ENCODE data around the gene SSPN.
"Not testable (repeated sequence)": the region's sequence is repeated elsewhere in the genome, so short reads cannot be mapped to it uniquely, and the experiment has no call there.

SSPN gene

DNA sequence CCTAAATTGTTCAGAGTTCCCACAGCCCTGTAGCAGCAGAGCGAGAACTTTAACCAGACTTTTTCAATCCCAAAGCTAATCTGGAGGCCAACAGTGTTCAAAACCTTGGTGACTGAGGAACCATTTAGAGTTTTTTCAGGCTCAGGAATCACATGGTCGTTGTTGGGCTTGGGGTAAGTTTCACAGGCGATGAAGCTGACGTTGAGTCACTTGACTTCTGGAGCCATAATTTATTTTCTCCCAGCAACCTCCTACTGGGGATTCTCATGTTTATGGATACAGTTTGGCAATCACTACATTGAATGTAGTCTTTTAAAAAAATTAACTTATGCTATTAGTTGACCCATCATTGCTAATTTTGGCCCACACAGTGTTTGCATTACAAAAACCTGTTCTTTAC lies 34.5 kb downstream of the SSPN start:
- DNase-seq (ENCODE audit: low spot score): no peak

- no peak for DNase-seq (ENCODE audit: low spot score)
These were observed 36.1 kb downstream of the SSPN start for GRCh38 chr12:26231470-26231869.

DNA sequence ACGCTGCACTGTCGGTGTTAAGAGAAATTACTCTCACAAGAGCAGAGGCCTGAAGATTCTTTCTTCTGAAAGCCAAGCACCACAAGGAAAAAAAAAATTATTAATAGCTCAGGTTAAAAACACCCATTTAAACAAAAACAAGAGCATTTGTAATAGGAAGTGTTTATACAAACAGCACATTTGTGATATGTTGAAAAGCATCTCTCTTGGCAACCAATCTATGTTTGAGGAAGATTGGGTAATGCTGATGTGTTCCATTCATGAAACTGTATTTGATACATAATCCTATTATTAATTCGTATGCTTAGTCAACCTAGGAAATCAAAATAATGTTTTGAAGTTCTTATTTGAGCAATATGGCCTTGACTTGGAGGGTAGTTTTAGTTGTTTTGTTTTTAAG lies 36.5 kb downstream of the SSPN start:
- DNase-seq (ENCODE audit: low spot score): no peak

DNA sequence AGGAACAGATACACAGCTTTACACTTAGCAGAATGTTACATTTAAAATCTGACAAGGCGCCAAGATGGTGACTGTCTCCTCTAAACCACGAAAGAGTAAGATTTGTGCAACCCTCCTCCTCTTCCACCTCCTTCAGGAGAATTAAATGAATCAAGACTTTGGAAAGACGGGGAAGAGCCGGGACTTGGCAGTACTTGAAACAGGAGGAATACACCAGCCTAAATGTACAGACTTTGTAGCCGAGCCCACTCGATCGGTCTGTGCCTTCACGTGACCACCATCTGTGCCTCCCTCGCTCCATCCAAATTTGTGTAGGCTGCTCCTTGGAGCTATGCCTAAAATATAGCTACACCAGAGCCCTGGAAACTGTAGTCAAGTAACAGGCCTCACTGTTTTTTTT lies 38.3 kb downstream of the SSPN start:
- DNase-seq (ENCODE audit: low spot score): no peak

GRCh38 chr12:26235465-26235864 lies 40.1 kb downstream of the SSPN start:
- DNase-seq (ENCODE audit: low spot score): not testable (repeated sequence)

- no peak for DNase-seq (ENCODE audit: low spot score)
These were observed 43.2 kb downstream of the SSPN start for GRCh38 chr12:26238341-26239121.

DNA sequence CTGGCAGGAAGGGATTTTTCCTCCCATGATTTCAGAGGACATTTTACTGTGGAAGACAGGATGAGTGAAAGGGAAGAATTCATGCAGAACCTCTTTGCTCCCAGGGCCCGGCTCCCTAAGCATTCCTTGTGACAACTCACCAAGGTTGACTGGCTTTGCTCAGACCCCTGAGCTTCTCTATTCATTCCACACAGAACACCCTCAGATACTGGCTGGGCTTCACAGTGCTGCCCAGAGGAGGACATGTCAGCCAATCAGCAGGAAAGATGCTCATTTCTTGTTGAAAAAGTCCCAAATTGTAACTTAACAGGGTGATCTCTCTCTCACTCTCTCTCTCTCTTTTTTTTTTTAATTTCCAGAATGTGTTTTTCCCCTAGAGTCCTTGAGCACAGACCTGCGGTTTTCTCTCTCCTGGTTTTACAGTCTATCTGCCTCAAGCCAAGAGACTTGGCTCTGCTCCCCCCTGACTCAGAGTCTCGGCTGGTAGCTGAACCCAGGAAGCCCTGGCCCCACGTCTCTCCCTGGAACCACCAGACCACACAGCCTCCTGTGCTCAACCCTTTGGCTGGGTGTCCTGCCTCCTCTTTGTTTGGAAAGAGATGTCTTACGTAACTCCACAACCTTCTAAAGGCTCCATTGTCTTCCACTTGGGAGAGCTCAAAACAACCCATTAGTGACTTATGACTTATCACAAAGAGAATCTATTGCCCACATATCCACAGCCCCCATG lies 43.9 kb downstream of the SSPN start:
- DNase-seq (ENCODE audit: low spot score): no peak

- no peak for DNase-seq (ENCODE audit: low spot score)
These were observed 44.8 kb downstream of the SSPN start for GRCh38 chr12:26239852-26240815.

- no peak for DNase-seq (ENCODE audit: low spot score)
These were observed 45.7 kb downstream of the SSPN start for GRCh38 chr12:26241080-26241479.

DNA sequence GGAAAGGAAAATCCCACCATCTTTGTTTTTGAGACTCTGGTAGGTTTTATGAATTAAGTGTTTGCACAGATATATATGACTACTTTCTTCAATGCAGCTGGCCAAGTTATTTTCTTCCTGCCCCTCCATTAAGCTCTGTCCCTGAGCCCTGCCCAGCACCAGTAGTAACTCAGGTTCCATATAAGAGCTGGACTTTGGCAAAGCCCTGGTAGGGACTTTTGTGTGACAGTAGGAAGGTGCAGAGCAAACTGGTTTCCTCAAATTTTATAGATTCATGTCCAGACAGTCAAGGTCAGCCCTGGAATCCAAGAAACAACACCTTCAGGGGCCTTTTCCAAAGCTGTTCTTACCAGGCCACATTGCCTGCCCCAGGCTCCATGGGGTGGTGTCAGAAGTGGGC lies 47.3 kb downstream of the SSPN start:
- DNase-seq (ENCODE audit: low spot score): no peak

DNA sequence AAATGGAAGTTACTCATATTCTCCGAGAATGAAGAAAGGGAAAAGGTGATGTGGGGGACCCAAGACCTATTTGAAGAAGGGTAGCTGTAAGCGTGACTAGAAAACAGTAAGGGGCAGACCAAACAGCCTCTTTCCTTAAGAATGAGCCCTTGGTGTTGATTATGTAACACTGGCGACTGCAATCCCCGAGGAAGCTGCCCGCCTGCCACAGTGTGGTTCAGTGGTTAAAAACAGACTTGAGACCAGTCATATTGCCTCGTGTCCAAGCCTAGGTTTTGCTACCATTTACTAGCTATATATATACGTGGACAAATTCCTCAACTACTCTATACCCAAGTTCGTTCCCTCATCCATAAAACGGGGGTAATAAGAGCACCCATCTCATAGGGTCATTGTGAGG lies 49.1 kb downstream of the SSPN start:
- no peak for DNase-seq (ENCODE audit: low spot score)

- no peak for DNase-seq (ENCODE audit: low spot score)
These were observed 50.0 kb downstream of the SSPN start for GRCh38 chr12:26245175-26245942.

- DNase-seq (ENCODE audit: low spot score): no peak
These were observed 51.3 kb downstream of the SSPN start for GRCh38 chr12:26246483-26247164.

DNA sequence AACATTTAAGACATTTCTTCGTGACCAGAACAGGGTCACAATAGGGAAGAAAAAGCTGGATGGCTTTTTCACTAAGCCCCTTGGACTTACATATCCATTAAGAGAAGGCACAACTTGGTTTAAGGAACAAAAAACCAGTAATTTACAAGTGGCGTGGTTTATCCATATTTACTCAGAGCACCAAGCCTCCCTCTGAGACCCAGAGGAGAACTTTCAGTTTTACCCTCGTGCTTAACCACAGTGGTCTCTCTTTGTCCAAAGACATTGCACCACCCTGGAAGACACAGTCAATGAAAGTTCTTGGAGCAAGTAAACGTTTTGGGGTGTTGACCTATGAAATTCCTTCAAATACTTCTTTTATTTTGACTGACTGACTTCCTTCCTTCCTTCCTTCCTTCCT lies 52.5 kb downstream of the SSPN start:
- DNase-seq (ENCODE audit: low spot score): no peak

GRCh38 chr12:26250801-26251200 lies 55.4 kb downstream of the SSPN start:
- no peak for DNase-seq (ENCODE audit: low spot score)

DNA sequence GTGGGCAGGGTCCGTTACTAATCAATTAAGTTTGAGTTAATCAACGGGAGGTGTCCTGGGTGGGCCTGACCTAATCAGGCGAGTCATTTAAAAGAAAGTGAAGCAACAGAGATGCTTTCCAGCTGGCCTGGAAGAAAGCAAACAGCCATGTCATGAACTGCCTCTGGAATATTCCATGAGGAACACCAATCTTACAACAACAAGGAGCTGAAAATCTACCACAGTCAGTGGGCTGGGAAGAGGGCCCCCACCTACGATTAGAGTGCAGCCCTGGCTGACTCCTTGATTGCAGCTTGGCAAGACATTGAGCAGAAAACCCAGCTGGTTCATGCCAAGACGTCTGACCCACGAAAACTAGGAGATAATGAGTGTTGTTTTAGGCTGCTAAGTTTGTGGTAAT lies 56.2 kb downstream of the SSPN start:
- no peak for DNase-seq (ENCODE audit: low spot score)

GRCh38 chr12:26252946-26253345 lies 57.6 kb downstream of the SSPN start:
- no peak for DNase-seq (ENCODE audit: low spot score)

DNA sequence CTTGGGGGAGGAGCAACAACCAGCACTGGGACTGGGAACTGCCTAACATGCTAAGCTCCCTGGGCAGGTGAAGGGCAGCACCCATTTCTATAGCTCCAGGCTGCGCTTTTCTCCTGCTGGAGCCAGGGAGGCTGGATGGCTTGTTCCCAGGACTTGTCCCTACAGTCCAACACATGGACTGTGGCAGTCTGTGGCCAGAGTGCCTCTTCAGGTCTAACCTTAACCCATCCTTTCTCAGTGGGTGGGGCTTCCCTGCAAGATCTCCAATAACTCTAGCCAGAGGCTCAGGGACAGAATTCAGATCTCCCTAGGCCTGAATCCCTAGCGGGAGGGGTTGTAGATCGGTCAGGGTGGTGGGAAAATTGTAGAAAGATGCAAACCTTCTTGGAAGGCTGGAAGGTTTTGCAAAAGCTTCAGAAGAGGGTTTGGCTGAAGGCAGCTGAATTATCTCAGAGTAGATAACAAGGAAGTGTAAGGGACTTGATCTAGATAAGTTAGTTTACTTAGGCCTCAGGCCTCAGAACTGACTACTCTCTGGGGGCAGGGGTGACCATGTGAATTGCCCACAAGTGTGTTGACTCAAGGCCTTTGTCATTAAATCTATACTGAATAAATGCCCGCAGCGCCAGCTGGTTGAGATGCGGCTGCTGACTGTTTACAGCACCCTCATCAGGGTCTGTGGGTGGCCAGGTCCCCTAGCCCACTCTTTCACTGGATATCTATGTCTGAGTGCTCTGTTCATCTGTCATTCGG lies 60.7 kb downstream of the SSPN start:
- DNase-seq (ENCODE audit: low spot score): no peak

DNA sequence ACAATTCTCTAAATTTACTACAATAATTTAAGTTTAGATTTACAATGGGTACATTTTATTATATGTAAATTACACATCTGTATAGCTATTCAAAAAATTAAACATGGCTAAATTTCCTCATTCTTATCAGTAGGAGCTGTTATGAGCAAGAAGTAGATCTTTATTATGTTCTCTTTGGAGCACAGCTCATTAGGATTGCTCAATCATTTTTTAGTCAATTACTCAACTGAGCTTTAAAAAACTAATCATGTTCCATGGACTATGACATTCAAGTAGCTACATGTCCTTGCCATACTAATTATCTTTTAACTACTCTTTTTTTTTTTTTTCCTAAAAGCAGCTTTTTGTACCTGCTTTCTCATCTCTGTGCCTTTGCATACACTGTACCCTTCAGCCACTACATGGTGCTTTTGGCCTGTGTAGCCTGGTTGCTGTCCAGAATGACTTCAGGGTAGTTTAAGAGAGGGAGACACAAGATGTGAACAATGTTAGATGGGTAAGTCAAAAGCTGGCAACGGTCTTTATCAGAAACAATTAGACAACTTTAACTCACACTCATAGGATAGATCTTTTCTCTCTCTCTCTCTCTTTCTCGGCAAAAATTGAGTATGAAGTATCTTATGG lies 69.0 kb downstream of the SSPN start:
- no peak for DNase-seq (ENCODE audit: low spot score)

DNA sequence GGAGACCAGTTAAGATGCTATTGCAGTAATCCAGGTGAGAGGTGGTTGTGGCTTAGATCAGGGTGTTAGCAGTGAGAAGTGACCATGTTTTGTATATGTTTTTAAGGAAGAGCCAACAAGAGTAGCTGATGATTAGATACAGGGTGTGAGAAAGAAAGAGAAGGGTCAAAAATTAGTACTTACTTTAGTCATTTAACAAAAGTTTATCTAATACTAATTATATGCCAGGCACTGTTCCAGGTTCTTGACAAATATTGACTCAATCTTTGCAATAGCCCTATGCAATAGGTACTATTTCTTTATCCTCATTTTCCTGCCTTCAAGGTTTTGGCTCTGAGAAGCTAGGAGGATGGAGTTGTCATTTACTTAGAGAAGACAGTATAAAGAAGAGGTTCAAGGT lies 70.2 kb downstream of the SSPN start:
- DNase-seq (ENCODE audit: low spot score): no peak

Measured in ecto neural progenitor cell (in vitro differentiated cells).